Neuron (in vitro differentiated cells): ENCODE data around the gene CNIH2.

ENCODE experiments used
- H2AFZ ChIP-seq: one replicate; pipeline ENCODE4 v1.6.1; 2013; ENCODE audit warnings: low read depth, mild to moderate bottlenecking, inconsistent platforms, low read length, moderate library complexity
- H3K27me3 ChIP-seq: one replicate; pipeline ENCODE4 v1.6.1; 2013; ENCODE audit warnings: low read length; ENCODE audit not compliant: insufficient read depth
- H3K36me3 ChIP-seq: one replicate; pipeline ENCODE4 v1.6.1; 2013; ENCODE audit warnings: low read length; ENCODE audit not compliant: insufficient read depth
- H3K4me1 ChIP-seq: one replicate; pipeline ENCODE4 v1.6.1; 2013; ENCODE audit warnings: low read length; ENCODE audit not compliant: insufficient read depth
- H3K4me3 ChIP-seq: 2 replicates; pipeline ENCODE4 v1.5.1; 2013; ENCODE audit warnings: mild to moderate bottlenecking, low read length, moderate library complexity
- H3K9me3 ChIP-seq: one replicate; pipeline ENCODE4 v1.6.1; 2013; ENCODE audit warnings: low read length

CNIH2 gene

DNA sequence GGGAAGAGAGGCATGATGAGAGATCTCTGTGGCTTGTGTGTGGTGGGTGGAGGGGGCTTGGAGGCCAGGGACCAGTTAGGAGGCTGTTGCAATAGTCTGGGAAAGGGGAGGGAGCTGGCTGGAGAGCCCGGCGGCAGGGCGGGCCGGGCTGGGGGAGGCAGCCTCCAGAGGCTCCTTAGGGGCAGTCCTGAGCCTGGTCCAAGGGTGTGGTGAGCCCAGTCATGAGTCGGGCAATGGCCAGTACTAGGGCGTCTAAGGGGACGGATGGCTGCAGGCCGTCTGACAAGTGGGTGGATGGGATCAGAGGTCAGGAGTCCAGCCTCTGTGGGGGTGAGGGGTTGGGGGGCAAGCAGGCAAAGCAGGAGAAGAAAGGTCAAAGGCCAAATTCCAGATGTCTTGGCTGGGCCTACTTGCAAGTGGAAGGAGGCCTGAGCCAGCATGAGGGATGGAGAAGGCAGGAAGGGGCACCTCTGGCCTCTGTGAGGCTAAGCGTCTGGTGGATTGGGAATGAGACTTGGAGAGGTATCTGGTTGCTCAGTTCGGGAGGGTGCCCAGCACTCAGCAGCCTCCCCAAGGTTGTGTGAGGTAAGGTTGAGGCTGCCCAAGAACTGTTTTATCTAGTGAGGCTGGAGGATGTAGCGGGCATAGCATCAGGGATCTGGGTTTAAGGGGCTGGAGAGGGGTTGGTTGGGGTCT is 44.9 kb downstream of the CNIH2 start:
- Histone ChIP-seq H3K27me3 (no peaks in the 10 kb centered on the region), H3K4me3 (no peak overlapping the region), H3K9me3 (no peaks in the 10 kb centered on the region), H2AFZ (no peak overlapping the region), H3K4me1 (peaks cover 37% of the 10 kb centered on the region), H3K36me3 (no peaks in the 10 kb centered on the region)

DNA sequence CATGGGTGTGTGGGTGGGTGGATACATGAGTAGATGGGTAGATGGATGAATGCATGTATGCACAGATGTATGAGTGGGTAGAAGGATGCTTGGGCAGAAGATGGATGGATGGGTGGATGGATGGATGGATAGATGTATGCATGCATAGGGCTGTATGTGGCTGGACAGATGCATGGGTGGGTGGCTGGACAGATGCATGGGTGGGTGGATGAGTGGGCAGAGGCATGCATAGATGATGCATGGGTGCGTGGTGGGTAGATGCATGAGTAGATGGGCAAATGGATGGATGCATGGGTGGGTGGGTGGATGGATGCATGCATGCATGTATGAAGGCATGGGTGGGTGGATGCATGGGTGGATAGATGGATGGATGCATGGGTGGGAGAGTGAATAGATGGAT is 45.7 kb downstream of the CNIH2 start:
- H2AFZ ChIP-seq, result no peak overlapping the region
- H3K27me3 ChIP-seq, result no peaks in the 10 kb centered on the region
- H3K9me3 ChIP-seq, result no peaks in the 10 kb centered on the region
- peaks cover 37% of the 10 kb centered on the region for H3K4me1 ChIP-seq
- no peak overlapping the region for H3K4me3 ChIP-seq
- H3K36me3 ChIP-seq, result no peaks in the 10 kb centered on the region

DNA sequence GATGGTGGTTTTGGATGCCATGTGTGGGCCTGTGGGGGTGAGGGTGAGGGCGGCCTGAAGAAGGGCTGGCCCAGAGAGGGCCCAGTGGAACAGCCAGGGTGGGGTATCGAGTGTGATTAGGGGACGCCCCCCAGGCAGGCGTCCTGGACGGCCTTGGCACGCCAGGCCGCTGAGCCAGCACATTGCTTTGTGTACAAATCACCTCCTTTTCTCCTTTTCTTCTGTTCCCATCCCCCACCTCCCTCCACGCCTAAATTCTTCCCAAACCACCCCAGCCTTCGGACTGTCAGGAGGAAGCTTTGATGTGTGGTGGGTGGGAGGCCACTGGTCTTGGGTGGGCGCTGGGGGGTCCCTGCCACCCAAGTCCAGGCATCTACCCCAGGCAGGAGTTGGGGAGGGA is 46.7 kb downstream of the CNIH2 start:
- Histone ChIP-seq H3K27me3 (no peaks in the 10 kb centered on the region), H3K36me3 (no peaks in the 10 kb centered on the region), H3K4me3 (no peak overlapping the region), H2AFZ (no peak overlapping the region), H3K9me3 (no peaks in the 10 kb centered on the region), H3K4me1 (peaks cover 38% of the 10 kb centered on the region)

DNA sequence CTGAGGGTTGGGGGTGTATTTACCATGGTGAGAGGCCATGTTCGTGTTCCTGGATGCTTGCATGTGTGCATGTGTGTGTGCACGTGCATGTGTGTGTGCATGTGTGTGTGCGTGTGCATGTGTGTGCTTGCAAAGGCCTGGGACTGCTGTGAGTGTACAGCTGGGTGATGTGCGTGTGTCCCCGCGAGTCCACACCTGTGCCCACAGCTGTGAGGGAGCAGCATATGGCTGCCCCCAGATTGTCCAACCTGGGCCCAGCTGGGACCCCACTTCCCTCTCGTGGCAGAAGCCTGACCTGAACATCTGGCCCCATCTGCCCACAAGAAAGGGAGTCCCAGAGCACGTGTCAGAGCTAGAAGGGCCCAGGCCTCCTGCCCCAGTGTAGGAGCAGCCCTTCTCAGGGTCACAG is 47.3 kb downstream of the CNIH2 start:
- Histone ChIP-seq H3K27me3 (no peaks in the 10 kb centered on the region), H3K9me3 (no peaks in the 10 kb centered on the region), H3K4me1 (peaks cover 38% of the 10 kb centered on the region), H2AFZ (no peak overlapping the region), H3K36me3 (no peaks in the 10 kb centered on the region), H3K4me3 (no peak overlapping the region)

DNA sequence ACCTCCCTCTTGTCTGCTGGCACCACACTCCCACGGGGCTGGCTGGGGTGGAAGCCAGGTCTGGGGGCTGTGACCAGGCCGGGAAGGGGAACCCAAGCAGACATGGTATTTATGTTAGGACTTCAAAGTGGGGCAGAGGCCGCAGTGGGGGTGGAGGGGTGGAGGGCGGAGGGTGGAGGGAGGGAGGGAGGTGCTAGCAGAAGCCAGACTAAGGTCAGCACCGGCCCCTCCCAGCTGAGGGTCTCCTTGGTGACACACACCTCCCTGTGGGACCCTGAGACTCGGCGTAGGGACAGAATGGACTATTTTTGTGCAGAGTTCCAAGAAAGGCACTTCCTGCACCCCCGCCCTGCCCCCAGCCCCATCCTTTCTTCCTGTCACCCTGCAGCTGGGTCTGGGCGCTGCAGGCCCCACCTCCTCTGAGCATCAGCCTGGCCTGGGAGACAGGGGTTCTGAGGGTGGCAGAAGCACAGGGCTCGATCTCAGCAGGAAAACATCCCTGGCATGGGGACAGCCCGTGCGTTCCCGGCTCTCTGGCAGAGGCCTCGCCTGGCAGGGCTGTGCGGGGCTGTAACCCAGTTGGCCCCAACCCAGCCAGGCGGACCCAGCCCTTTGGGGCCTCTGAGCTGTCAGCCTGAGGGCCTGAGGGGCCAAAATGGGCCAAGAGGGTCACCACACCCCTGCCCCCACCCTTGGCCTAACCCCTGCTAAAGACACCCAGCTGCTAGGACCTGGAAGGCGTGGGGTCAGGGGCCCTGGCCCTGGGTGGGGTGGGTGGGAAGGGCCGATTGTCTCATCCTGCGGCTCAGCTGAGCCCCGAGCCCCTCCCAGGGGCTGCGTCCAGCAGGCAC is 48.5 kb downstream of the CNIH2 start:
- Histone ChIP-seq H3K4me3 (no peak overlapping the region), H3K27me3 (no peaks in the 10 kb centered on the region), H2AFZ (no peak overlapping the region), H3K36me3 (no peaks in the 10 kb centered on the region), H3K9me3 (no peaks in the 10 kb centered on the region), H3K4me1 (peaks cover 38% of the 10 kb centered on the region)

DNA sequence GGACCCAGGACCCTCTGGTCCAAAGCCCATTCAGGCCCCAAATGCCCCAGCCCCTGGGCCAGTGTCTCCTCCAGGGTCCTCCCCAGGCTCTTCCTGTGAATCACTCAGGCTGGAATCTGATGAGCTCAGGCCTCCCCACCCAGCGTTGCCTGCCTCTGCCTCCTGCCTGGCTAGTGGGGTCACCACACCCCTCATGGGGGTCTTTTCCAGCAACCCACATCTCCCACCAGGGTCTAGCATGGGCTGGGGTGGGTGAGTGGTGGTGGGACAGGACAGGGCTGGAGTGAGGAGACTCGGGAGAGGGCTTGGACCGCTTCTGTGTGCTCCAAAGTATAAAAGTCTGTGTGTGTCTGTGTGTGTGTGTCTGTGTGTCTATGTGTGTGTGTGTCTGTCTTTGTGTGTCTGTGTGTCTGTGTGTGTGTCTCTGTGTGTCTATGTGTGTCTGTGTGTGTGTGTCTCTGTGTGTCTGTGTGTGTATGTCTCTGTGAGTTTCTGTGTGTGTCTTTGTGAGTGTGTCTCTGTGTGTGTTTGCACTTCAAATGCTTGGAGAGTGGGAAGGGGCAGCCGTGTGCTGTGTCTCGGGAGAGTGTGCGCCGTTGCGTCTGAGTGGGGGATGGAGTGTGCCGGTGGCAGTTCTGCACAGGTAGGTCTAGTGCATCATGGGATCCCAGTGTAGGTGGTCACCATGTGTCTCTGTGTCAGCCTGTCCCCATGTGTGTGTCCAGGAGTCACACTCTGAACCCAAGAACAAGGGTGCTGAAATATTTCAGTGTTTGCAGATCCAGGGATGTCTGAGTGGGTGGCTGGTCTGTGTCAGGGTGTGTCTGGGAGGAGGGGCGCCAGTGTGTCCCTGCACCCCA is 49.4 kb downstream of the CNIH2 start:
- no peaks in the 10 kb centered on the region for H3K27me3 ChIP-seq
- no peaks in the 10 kb centered on the region for H3K36me3 ChIP-seq
- H3K9me3 ChIP-seq, result no peaks in the 10 kb centered on the region
- no peak overlapping the region for H3K4me3 ChIP-seq
- H2AFZ ChIP-seq, result no peak overlapping the region
- peaks cover 38% of the 10 kb centered on the region for H3K4me1 ChIP-seq

DNA sequence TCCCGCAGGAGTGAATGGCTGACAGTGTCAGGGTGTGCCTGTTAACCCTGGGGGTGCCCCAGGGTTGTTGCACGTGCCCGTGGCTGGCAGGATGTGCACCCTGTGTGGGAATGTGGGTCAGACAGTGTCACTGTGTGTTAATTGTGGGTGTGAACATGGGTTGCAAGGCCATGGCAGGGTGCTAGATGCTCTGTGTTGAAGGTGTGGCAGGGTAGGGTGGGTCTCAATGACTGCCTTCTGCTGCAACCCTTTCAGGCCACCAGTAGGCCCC is 50.0 kb downstream of the CNIH2 start:
- Histone ChIP-seq H3K4me1 (peaks cover 38% of the 10 kb centered on the region), H3K9me3 (no peaks in the 10 kb centered on the region), H3K4me3 (no peak overlapping the region), H3K36me3 (no peaks in the 10 kb centered on the region), H3K27me3 (no peaks in the 10 kb centered on the region), H2AFZ (no peak overlapping the region)

DNA sequence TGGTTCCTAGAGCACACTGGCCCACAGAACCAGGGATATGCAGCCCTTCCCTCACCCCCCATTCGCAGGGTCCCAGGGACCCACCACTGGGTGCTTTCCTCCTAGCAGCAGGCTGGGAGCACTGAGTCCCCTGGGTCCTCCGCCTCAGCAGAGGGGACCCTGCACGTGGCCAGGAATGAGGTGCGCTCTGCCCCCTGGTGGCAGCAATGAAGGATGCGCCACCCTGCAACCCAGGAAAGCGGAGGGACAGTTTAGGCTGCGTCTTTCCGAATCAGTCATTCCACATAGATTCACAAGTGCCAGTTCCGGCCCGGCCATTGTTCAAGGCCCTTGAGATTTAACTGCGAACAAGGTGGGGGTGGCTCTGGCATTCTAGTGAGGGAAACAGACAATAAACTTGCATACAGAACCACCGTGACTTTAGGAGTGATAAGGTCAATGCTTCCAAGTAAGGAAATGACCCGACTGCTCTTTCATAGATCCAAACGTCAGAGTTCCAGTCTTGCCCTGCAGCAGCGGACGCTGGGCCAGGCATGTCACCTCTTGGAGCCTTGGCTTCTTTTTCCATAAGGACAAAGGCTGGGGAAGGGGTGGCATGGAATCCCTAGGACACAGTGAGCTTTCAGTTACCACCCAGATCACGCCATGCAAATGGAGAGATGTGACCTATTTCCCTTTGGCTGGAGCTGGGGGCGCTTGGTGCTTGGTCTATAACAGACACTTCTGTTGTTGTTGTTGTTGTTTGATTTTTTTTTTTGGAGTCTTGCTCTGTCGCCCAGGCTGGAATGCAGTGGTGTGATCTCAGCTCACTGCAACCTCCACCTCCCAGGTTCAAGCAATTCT is 50.5 kb downstream of the CNIH2 start:
- H3K36me3 ChIP-seq, result no peaks in the 10 kb centered on the region
- H3K4me3 ChIP-seq, result peak overlapping the region; percentile 24

DNA sequence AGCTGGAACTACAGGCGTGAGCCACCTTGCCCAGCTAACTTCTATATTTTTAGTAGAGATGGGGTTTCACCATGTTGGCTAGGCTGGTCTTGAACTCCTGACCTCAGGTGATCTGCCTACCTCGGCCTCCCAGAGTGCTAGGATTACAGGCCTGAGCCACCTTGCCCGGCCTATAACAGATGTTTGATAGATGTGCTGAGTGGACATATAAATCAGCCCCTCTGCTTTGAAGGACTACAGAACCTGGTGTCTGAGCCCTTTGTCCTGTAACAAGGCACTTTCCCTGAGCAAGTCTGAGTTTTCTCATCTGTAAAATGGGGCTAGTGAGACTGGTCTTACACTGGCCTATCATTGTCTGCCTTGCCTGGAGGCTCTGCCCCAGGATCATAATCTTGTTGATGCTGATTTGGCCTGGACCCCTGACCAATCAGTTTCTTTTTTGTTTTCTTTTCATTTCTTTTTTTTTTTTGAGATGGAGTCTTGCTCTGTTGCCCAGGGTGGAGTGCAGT is 51.2 kb downstream of the CNIH2 start:
- no peaks in the 10 kb centered on the region for H3K9me3 ChIP-seq
- no peaks in the 10 kb centered on the region for H3K27me3 ChIP-seq
- peaks cover 38% of the 10 kb centered on the region for H3K4me1 ChIP-seq
- no peak overlapping the region for H2AFZ ChIP-seq
- no peak overlapping the region for H3K4me3 ChIP-seq
- no peaks in the 10 kb centered on the region for H3K36me3 ChIP-seq

More for the DNA sequence above, 50.5 kb downstream of the CNIH2 start:
- H3K9me3 ChIP-seq, result no peaks in the 10 kb centered on the region
- H3K4me1 ChIP-seq, result peaks cover 38% of the 10 kb centered on the region
- H3K27me3 ChIP-seq, result no peaks in the 10 kb centered on the region
- peak overlapping the region; percentile 15 for H2AFZ ChIP-seq

DNA sequence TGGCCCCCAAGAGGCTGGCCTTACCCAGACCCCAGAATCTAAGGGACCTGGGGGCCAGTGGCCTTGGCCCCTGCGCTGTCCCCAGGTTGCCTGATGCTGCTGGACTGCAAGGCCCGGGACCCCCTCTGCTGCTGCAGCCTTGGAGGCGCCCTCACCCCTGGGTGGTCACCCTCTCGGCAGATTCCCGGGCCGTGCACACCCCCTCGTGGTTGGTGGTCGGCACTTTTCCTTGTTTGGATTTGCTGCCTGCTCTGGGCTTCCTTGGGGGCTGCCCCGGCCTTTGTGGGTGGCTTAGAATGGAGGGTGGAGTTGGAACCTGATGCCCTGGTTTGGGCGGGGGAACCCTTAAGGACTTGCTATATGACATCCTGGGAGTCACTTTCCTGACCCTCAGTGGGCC is 53.0 kb downstream of the CNIH2 start:
- Histone ChIP-seq H3K36me3 (no peaks in the 10 kb centered on the region), H2AFZ (no peak overlapping the region), H3K4me3 (no peak overlapping the region), H3K27me3 (no peaks in the 10 kb centered on the region), H3K4me1 (peaks cover 36% of the 10 kb centered on the region), H3K9me3 (no peaks in the 10 kb centered on the region)

DNA sequence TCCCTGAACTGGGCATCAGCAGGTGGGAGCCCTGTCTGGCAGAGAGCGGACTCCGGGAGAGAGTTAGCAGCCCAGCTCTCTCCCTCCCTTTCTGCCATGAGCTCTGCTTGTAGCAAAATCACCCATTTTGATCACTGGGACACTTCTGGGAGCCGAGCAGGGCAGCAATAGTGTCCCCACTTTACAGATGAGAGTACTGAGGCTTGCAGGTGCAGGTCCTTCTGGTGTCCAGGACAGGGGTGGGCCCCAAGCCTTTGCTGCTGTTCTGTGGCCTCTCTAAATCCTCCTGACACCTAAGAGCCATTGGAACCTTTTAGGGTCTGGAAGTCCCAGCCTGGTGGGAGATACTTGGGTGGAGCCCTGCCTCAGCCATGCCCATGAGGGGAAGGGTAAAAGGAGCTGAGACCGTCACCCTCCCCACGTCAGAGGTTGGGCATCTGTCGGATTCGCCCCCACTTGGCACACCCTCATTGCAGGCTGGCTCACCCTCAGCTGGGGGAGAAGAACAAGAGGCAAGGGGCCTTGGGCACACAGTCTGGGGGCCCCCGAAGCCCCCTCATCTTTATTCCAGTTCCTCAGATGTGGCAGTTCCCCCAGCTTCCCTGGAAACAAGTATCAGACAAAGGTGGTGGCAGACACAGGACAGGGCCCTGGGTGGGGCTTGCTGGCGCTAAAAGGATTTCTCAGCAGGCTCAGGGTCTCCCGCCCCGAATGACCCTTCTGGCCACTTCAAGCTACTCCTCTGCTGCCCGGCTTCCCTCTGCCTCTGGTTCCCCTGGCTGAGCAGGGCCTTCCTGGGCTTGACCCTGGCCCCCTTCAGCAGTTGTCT is 53.8 kb downstream of the CNIH2 start:
- no peaks in the 10 kb centered on the region for H3K27me3 ChIP-seq
- no peaks in the 10 kb centered on the region for H3K9me3 ChIP-seq
- H3K36me3 ChIP-seq, result no peaks in the 10 kb centered on the region
- no peak overlapping the region for H3K4me3 ChIP-seq
- H3K4me1 ChIP-seq, result peaks cover 36% of the 10 kb centered on the region
- no peak overlapping the region for H2AFZ ChIP-seq
